Stimulated activated CD4-positive, alpha-beta T cell treated with anti-CD3 and anti-CD28 coated beads, Interleukin-4, amount 100 ng/mL, for 48 hours (primary cell): ENCODE measurements around the gene LSM14B.

Experiments used
- DNase-seq, 2 donors: peaks; one replicate each; pipeline ENCODE4 v3.0.0-alpha.2; 2020; ENCODE audit warnings: low read depth in 2 of 2

The LSM14B gene

GRCh38 chr20:62132421-62132820 is 10.1 kb downstream of the LSM14B start:
- no peak for DNase-seq

DNA sequence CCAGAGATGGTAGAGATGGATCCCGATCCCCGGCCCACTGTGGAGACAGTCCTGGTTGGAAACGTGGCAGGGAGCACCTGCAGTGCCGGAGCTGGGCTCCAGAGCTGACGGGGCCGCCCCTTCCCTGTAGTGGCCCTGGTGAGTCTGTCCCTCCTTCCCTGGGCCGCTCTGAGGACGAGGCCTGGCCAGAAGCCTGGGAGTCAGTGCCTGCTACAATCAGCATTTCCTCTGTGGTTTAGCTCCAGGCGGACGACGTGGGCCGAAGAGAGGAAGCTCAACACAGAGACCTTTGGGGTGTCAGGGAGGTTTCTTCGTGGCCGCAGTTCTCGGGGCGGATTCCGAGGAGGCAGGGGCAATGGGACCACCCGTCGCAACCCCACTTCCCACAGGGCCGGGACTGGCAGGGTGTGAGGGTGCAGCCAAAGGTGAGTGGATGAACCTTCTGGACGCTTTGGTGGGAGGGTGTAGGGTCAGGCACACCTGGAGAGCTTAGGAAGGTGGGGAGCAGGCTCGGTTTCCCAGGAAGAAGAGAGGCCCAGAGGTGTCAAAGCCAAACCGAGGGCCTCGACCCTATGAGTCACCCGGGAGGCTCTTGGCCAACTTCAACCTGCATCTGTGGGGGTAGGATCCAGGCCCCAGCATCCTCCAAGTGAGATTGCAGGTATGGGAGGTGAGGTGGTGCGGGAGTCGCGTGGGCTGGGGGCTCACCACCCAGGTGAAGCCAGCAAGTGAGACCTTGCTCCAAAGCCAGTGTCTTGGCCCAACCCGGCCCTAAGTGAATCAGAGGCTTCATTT is 11.0 kb downstream of the LSM14B start:
- no peak for DNase-seq

DNA sequence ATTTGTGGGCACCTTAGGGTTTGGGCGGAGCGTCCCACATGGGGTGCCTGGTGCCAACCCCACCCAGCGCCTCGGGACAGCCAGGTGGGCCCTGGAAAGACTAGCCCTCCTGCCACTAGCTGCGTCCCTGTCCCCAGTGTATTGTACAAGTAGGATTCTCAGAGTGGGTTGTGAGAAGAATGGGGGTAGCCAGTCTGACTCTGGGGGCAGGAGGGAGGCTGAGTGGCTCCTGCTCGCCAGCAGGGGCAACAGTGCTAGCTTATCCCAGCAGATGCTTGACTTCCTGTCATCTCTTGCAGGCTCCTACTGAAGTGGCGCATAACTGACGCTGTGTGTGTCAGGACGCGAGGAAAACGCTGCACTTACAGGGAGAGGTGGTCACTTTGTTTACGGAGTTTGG is 11.6 kb downstream of the LSM14B start:
- DNase-seq = no peak

GRCh38 chr20:62134735-62135231 is 12.5 kb downstream of the LSM14B start:
- DNase-seq = no peak

- no peak for DNase-seq
Measured at GRCh38 chr20:62135573-62136266, 13.4 kb downstream of the LSM14B start.

GRCh38 chr20:62136283-62137091 is 14.2 kb downstream of the LSM14B start:
- peak in 1 of 2 donors; percentile 50 for DNase-seq

DNA sequence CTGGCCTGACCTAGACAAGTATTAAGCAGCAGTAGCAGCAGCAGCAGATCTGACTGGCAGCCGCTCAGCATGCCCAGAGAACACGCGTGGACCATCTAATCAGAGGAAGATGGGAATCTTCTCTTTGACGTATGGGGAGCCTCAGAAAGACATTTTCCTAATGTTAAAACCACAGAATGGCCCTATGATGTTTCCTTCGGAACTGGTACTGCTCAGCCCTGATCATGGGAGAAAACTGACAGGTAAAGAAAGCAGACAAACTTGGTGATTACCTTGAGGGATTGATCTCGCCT is 14.8 kb downstream of the LSM14B start:
- DNase-seq = no peak

- DNase-seq = no peak
Measured at GRCh38 chr20:62137478-62138203, 15.4 kb downstream of the LSM14B start.

GRCh38 chr20:62138204-62138543 is 15.9 kb downstream of the LSM14B start:
- no peak for DNase-seq

- DNase-seq = no peak
Measured at GRCh38 chr20:62138912-62139311, 16.6 kb downstream of the LSM14B start.

- no peak for DNase-seq
Measured at GRCh38 chr20:62139636-62140035, 17.4 kb downstream of the LSM14B start.

DNA sequence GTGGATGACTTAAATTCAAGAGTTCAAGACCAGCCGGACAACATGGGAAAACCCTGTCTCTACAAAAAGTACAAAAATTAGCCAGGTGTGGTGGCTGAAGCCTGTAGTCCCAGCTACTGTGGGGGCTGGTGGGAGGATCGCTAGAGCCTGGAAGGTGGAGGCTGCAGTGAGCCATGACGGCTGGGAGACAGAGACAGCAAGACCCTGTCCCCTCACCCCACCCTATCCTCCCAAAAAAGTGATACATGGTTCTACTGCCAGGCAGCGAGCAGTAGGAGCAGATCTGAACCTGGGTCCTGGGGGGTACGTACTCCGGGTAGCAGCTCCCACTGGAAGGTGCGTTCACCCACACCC is 18.7 kb downstream of the LSM14B start:
- no peak for DNase-seq

DNA sequence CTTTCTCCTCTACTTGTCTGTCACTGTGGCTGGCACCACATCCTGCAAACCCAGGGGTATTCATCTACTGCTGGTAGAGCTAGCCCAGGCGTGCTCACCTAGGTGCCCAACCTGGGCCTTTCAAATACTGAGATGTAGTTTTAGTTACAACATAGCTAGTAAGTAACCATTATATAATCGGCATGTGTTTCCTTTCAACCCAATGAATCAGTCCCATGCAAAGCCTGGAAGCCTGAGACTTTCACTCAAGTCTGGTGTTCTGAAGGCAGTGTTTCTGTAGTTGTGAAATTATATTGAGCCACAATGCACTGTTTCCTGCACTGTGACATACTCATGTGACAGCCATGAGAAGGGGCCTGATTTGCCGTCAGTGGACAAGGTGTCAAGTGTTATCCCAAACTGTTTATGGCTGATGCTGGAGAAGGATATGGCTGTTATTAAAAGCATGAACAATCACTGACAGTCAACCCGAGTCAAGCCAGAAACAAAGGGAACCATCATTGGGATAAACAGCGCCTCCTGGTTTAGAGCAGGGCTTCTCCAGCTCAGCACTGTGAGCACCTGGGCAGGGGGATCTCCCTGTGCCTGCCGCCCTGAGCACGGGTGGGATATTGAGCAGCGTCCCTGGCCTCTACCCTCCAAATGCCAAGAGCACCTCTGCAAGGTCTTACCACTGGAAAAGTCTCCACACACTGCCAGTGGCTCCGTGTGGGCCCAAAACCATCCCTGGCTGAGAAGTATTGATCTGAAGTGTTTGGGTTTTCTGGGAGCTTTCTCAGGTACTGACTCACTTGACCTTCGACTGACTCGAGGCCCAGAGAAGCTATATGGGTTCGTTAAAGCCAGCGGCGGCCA is 19.3 kb downstream of the LSM14B start:
- DNase-seq = no peak

DNA sequence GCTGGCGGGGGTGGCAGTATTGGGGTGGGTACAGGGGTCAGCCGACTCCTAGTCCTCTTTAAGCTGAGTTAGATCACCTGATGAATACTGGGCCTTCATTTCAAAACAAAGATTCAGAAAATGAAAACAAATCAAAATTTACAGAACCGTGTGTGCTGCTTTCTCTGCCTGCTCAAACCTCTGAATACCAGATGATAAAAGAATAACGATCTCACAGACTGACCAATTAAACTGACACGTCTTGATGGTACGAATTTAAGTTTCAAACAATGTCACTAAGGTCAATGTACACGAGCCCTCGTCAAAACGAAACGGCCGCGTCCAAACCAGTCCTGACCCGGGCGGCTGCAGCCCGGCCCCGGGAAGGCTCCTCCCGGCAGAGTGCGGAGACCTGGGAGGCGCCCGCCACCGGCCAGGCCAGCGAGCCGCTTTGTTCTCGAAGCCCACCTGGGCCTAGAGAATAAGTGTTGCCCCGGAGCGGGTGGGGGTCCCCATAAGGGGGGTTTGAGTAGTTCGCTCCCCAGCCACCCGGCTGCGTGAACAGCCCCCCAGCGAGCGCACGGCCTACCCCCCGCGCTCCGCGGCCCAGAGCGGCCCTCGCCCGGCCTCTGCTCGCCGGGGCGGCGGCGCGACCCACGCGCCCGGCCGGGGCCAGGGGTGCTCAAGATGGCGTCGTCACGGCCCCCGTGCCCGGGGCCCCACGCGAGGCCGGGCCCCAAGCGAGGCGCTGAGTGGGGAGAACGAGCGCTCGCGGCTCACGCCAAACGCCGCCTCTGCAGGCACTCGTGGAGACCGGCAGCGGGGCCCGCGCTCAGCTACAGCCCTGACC is 20.2 kb downstream of the LSM14B start:
- no peak for DNase-seq

DNA sequence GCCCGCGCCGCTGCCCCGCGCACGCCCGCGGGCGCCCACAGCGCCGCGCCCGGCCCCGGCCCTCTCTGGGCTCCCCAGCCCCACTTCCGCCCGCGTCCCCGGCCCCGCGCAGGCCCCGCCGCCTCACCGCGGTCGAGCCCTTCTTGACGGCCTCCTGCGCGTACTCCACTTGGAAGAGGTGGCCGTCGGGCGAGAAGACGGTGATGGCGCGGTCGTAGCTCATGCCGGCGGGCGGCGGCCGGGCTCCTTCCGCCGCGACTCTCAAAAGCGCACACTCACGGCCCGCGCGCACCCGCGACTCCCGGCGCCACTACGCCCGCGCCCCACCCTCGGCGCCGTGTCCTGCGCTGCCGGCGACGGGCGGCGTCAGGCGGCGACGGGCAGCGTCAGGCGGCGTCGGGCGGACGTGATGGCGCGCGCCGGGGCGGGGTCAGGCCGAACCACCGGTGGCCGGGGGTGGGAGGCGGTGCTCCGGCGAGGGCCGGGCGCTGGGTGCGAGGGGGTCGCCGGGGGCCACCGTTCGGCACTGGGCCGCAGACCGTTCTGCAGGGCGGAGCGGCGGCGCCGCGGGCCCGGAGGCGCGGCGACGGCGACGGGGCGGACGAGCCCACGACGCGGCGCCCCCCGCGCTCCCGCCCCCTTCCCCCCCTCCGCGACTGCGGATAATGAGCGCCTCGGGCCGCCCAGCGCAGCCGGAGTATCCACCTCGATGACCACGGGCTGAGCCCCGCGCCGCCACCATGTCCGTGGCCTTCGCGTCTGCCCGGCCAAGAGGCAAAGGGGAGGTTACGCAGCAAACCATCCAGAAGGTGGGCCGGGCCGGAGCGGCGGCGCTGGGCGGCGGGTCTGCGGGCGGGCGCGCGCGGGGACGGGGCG is 21.0 kb downstream of the LSM14B start, which contains the start of the genes PSMA7 and SS18L1:
Gene PSMA7, minus strand, starts transcription at position 314 of the 876 bp plus-strand sequence. Its CDS starts 91 bp downstream, at position 223.
Gene SS18L1, plus strand, starts transcription at position 689 of the 876 bp plus-strand sequence. Its CDS starts 52 bp downstream, at position 741.
- DNase-seq = peak; percentile 79

GRCh38 chr20:62143957-62144825 is 21.9 kb downstream of the LSM14B start:
- peak; percentile 53 to 56 for DNase-seq

GRCh38 chr20:62145688-62146018 is 23.4 kb downstream of the LSM14B start:
- DNase-seq = no peak
